Fibroblast of peridontal ligament (primary cell): ENCODE data around the gene ZNF536.
"Not testable (repeated sequence)": the region's sequence is repeated elsewhere in the genome, so short reads cannot be mapped to it uniquely, and the experiment has no call there.

ENCODE experiments used
- DNase-seq: peaks from one replicate; pipeline ENCODE4 v3.0.0-alpha.2; 2010; ENCODE audit errors: extremely low read depth

ZNF536 gene

DNA sequence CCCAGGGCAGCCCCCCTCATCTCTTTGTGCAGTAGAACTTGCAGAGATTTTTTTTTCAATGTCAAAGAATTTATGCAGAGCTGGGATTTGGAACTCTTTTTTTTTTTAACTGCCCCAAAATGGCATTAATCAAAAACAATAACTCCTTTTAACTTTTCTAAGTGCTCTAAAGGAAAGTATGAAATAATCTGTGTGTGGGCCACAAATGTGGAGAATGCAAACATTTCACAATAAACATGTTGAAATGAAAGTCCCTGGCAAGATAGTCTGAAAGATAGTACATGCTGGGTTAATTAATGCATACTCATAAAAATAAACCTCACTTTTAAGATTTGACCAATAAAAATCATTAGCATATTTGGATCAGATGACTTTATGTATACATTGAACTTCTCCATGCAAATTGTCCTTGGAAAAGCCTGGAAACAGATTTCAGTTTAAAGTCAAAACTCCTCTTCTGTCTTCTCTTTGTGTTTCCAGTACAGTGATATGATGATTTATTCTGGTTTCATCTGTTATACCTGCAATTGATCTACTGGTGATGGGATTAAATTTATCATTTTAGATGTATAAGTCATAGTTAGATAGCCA is 30.5 kb upstream of the ZNF536 start:
- no peak for DNase-seq

DNA sequence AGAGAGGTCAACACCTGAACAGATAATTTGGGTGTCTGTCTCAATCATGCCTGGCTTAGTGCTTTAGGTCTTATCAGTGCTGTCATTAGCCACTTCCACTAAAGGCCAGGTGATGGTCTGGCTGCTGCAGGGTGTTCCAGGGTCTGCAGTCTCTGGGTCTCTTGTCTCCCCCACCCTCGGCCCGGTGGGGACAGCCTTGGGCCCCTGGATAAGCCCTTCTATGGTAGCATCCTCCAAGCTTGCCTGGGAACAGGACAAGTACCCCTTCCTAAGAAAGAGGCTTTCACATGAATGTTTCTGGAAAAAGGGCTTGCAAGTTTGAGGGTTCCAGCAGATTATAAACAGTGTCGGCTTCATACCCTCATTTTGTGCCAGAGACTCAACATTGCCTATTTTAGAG is 29.3 kb upstream of the ZNF536 start:
- DNase-seq = no peak

DNA sequence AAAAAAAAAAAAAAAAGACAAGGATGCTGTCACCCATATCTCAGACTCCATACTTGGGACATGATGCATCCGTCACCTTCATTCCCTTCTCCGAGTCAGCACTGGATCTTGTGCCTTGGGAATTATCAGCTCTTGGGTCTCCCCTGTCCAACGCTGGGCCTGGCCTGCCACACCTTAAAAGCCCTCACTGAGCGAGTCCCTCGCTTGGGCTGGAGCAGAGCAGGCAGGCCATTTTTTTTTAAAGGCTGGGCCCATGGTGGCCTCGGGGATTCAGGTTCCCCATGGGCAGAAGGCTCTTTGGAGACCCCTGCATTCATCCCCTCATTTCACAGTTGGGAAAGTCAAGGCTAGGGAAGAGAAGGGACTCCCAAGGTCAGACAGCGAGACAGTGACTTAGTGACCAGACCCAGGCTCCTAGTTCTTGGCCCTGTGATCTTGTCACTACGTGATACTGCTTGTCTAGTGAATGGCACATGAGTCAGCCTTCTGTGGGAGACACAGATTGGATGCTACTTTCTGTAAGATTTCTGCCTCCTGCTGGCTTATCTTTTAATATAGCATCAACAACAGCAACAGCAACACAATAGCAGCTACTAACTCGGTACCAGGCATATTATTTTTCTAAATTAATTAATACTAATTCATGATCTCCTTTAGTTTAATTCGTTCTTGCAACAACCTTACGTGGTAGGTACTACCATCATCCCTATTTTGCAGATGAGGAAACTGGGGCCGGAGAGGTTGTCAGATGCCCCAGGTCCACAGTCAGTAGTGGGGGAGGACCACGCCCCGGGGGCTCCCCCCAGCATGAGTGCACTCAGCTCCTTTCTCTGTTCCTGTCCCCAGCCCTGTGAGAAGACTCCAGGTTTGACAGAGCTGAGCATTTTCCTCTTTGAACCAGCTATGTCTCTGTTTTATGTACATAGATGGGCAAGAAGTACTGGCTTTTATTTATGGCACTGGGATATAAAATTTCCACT is 27.4 kb upstream of the ZNF536 start:
- no peak for DNase-seq

DNA sequence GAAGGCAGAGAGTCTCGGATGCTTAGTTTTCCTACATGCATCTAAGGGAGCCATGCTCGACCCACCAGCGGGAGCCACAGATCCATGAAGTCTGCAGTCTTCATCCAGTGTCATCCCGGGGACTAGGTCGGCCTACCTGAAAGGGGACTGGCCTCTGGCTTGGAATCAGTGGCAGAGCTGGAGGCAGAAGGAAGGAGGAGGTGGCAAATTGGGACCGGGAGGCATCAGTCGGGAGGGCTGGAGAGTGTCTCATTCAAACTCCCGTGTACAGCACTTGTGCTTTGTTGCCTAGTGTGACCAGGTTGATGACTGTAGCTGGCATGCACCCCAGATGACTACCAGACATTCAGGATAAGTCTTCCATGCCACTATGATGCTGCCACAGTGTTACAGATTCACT is 26.5 kb upstream of the ZNF536 start:
- DNase-seq = no peak

DNA sequence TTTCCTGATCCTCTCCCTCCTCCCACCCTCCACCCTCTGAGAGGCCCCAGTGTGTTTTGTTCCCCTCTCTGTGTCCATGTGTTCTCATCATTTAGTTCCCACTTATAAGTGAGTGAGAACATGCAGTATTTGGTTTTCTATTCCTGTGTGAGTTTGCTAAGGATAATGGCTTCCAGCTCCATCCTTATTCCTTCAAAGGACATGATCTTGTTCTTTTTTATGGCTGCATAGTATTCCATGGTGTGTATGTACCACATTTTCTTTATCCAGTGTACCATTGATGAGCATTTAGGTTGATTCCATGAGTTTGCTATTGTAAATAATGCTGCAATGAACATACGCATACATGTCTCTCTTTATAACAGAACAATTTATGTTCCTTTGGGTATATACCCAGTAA is 25.7 kb upstream of the ZNF536 start:
- not testable (repeated sequence) for DNase-seq

DNA sequence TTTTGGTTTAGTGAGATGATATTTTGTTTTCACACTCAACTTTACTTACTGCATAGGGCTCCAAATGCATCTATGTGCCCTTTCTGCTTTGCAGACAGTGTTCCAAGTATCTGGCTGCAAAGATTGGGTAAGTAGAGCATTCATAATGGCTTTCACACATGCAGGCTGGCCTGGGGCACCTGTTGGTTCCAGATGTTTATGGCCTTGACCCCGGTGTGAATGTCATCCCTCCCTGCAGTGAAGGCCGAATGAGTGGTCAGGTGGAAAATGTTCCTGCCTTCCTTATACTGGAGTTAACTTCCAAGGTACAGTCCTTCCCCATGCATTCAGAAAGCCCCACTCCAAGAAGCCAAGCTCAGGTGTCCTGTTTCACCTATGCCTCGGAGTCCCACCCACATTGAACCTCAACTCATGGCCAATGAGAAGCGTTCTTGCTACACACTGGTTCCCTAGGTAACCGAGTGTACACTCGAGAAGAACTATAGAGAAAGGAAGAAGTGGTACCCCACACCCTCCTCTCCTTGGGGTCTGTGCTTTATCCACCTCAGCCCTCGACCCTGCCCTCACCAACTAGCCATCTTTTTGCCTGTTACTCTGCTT is 23.0 kb upstream of the ZNF536 start:
- no peak for DNase-seq

DNA sequence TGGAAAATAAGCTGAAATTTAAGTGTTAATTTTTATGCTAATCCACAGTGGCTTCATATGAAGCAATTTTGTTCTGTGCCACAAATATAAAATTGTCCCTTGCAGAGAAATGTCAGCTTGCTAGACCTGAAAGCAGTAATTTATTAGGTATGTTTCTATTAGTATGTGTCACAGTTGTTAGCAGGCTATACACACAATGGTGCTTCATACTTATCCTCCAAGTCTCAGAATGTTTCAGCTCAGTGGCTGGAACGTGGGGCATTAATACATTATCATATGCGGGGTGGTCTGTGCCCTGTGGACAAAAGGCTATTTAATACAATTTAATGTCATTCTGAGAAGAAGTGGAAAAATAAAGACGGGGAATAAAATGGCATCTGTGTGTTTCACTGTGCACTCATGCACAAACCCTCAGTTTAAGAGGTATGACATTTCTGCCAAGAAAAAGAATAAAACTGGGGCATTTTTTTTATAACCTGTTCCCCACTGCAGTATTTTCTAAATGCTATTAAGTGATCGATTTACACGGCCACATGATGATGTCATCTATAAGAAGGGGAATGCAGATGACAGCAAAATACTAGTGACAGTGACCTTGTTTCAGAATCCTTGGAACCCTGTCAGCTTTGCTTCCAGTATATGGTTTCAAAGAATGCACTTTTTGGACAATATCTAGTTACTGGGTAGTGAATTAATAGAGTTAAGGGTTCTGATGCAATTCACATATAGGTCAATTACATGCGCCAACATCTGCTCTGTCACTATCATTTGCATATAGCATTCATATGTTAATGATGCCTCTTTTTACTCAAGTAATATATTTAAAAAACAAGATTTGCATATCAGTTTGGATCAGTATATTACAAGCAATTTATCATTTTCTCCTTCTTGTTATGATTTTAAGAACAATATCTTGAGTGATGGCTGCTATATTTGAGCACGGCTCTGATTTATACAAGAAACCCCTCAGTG is 21.2 kb upstream of the ZNF536 start:
- DNase-seq = no peak

DNA sequence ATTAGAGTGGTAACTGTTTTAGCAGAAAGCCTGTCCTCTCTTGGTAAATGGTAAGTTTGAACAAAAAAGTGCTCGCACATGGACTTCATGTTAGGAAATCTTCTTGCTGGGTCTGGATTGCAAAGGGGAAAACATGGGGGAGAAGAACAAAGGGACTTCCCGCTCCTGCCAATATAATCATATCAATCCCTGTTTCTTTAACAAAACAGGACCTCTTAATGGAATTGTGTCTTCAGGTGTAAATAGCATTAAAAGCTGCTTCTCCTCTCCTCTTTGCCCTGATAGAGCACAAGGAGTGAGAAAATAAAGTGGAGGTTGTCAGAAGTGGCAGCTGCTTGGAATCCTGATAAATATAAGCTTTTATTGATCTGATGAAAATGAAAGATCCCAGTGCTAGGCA is 20.4 kb upstream of the ZNF536 start:
- DNase-seq = no peak

DNA sequence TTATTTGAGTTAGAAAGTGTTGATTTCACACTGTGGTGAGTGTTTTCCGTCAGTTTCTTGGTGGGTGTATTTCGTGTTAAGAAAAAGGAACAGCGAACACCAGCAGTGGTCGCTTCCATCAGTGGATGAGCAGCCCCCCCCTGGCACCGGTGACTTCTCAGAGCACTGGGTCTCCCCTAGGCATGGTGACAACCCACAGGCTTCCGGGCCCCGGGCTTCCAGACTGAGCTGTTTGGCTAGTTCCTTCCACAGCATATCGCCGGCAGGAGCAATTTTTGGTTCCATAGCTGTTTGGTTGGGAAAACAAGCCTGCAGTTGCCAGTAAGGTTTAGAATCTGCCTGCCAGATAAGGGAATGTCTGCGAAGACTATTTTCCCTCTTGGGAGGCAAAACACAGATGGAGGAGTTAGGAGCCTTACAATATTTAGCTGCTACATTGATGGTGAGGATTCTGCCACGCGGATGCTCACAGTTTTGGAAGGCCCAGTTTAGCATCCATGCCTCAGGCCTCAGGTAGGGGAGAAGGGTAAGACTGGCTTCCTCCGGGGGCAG is 18.7 kb upstream of the ZNF536 start:
- DNase-seq = no peak

DNA sequence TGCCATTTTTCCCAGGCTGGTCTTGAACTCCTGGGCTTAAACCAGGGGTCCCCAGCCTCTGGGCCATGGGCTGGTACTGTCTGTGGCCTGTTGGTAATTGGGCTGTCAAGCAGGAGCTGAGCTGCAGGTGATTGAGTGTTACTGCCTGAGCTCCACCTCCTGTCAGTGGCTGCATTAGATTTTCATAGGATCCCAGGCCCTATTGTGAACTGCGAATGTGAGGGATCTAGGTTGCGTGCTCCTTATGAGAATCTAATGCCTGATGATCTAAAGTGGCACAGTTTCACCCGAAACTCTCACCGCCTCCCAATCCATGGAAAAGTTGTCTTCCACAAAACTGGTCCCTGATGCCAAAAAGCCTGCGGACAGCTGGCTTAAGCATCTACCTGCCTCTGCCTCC is 16.6 kb upstream of the ZNF536 start:
- DNase-seq = no peak

DNA sequence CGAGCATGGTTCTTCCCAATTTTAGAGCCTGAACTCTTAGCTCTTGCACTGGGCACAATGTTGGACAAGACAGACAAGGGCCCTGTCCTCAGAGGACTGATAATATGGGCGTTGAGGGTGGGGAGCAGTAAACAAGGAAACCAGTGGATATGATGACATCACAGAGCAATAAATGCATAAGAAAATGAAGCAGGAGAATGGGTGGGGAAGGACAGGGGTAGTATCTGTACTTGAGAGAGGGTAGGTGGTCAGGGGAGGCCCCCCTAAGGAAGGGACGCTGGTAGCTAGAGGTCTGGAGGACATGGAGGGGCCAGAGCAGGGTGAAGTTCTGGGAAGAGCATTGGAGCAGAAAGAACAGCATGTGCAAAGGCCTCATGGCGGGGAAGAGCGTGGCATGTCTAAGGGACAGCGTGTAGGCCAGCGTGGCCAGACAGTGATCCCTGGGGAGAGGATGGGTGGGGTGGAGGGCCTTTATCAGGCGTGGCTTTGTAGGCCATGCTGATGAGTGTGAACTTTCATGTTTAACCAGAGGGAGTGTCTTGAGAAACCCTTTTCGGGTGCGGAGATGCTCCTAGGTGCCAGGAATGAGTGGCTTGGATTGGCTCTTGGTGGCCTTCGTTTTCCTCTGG is 15.1 kb upstream of the ZNF536 start:
- no peak for DNase-seq

DNA sequence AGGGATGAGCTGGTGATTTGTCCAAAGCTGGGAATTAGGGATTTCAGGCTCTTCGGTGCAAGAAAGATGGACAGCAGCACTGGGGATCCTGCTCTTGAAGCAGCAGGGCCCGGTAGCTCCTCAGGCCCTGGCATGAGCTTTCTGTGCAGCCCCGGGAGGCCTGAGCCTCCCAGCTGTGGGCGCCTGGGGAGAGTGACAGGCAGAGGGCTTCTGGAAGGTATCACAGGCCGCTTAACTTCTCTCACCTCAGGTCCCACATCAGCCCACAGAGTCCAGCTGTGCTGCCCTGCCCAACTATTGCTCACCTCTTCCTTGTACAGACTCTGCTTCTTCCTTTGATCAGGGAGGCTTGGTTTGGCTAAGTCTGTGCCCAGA is 14.6 kb upstream of the ZNF536 start:
- DNase-seq = no peak

DNA sequence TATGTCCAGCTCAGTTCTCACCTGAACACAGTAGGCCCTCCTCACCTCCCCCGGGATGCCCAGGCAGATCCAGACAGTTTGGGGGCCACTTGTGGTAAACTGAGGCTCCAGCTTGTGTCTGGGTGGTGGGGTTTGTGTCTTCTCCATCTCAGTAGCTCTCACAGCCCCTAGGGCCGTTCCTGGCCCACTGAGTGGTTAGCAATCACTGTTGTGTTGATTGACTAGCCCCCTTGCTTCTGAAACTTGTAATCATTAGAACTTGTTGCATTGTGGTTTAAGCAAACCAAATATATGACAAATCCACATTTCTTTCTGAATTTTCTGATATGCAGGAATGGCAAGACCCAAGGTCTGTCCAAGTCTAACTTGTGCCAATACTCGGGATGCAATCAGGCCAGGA is 13.9 kb upstream of the ZNF536 start:
- no peak for DNase-seq

DNA sequence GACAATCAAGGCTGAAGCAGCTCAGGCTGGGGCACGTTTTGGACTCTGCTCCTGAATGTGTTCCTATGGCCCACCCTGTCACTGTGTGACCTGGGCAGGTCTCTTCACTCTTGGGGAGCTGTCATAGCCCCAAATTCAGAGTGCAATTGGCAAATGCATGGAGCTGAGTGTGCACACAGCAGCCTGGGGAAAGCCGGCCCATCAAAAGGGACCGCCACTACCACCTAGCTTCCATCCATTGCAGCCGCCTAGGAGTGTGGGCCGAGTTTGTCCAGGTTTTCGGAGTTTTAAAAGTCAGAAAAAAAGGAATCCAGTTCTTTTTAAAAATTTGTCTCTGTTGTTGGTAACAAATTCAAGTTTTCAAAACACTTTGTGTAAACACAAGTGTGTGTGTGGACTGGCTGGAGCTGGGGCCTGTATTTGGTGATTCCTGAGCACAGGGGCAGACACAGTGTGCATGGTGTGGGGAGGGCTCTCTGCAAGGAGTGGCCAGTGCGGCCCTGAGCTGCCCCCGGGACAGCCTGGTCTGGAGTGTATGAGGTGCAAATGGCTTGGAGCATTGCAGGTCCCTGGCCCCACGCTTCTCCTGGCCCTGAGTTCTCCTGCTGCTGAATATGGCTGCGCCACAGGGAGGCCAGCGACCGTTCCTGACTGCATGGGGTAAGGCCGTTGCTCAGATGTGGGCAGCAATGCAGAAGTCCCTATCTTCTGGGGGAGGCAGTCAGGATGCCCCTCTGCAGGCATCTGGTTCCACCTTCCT is 13.2 kb upstream of the ZNF536 start:
- DNase-seq = no peak

DNA sequence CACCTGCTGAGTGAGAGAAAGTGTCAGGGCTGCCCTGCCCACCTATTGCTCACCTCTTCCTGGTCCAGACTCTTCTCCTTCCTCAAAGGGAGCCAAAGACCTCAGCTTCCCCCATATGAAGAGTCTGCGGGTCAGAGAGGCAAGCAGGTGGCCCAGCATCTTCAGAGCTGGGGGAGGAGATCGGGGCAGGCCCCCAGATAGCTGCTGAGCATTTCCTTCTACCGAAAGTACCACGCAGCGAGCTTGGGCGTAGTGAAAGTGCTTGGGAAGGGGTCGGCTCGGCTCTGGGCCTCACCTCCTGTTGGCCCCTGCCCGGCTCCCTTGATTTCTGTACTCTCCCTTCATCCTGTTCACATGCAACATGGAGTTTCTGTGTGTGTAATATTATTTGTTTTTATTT is 12.2 kb upstream of the ZNF536 start:
- no peak for DNase-seq

DNA sequence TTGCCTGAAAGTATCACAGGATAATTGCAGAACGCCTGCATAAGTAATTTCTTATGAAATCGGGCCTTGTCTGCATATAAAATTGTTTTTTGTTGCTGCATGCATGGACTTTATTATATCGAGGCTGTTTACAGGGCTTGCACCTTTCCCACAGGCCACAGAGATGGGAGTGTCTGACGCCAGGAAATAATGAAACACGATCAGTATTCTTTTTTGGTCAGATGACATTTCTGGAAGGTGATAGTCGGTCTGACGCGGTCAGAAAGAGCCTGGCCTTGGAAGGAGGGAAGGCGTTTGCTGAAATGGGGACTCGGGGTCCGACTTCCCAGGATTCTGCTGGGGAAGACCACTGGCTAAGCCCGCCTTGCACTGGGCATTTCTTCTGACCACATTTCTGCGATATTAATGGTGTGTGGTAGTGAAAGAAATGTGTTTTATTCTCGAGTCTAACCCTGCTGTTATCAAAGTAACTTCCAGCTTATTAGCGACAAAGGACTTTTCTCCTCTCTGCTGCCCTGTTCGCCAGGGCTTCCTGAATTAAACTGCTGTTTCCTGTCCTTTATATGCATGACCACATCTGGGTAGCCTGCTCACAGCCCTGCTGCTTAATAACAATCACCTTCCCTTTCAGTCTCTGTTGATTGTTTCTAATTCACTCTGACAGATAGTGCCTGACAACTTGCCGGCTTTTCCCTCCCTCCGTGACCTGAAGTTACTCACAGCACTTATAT is 11.6 kb upstream of the ZNF536 start:
- DNase-seq = no peak

DNA sequence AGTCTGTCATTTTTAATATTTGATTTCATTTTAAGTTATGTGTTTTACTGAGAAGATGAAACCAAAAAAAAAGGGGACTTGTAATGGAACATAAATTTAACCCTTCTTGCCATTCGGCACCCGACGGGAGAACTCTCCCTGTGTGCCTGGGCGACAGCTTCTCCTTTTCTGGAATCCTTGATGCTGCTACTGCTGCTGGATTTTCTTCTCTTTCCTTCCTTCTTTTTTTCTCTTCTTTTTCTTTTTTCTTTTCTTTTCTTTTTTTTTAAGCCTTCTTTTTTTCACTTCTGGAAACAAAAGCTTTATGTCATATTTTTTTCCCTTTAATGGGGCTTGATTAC is 11.1 kb upstream of the ZNF536 start:
- DNase-seq = no peak

DNA sequence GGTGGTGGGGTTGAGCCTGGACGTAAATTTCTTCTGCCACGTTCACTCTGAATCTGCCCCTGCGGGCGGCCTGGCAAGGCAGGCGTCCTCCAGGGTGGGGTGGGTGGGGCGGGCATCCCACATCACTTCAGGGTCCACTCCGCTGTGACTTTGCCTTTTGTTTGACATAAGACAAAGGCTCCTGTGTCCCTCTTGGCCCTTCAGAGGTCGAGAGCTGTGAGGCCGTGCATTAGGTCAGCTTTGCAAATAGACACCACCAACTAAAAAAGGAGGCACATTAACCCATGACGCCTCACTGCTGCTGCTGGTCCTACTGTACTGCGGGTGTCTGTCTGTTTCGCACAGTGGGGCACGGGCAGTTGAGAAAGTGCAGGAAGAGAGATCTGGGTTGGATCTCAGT is 10.5 kb upstream of the ZNF536 start:
- DNase-seq = no peak

DNA sequence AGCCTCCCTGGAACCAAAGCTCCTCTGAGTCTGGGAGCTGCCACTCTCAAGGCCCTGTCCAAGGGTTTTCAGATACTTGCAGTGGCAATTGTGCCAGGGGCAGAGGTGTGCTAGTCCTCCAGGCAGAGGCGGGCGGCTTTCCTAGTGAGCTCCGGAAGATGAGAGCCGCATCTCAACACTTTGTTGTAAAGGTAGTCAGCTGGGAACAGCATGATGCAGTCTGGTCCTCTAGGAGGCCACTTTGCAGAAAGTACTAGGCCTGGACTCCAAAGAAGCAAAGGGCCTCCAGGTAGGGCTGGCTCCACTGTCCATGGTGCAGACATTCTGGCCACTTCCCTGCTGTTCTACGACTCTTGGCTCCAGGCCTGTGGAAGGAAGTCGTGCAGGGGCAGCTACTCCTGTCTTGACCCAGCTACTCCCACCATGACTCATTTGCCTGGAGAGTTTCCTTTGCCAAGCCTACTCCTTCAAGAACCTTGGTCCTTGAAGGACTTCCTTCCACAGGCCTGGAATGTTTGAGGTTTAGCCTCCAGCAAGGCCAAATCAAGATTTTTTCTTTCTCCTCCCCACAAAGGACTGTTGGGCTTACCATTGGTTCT is 9.9 kb upstream of the ZNF536 start:
- DNase-seq = no peak
